HG02642 (cell line): ENCODE measurements around the gene MAST4.

Experiments
- ATAC-seq: cut with Tn5 transposase; IDR thresholded peaks from one replicate; pipeline ENCODE4 v1.9.1; 2021; ENCODE audit warnings: mild to moderate bottlenecking; ENCODE audit not compliant: unreplicated experiment, poor library complexity

Gene MAST4

GRCh38 chr5:66603164-66603563 lies 7.0 kb downstream of the MAST4 start:
- ATAC-seq, result no peak

DNA sequence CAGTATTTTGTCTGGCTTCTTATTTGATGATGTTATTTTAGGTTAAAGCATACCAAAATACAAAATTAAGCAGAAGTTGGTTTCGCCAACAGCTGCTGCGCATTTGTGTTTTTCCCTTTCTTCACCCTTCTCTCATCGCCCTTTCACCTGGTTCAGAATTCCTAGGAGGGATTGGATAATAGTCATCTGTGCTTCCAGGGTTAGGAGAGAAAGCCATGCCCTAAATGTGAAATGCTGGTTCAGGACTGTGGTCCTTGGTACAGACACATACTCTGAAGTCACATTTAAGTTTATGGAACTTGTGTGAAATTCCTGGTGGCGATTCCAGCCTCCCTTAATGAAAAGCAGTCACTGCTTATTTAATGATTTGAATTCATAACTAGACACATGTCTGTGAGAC lies 7.7 kb downstream of the MAST4 start:
- no peak for ATAC-seq

- no peak for ATAC-seq
These were observed 10.5 kb downstream of the MAST4 start for GRCh38 chr5:66606713-66607112.

GRCh38 chr5:66608501-66608900 lies 12.3 kb downstream of the MAST4 start:
- no peak for ATAC-seq

GRCh38 chr5:66609615-66610014 lies 13.4 kb downstream of the MAST4 start:
- ATAC-seq, result no peak

- ATAC-seq, result no peak
These were observed 16.0 kb downstream of the MAST4 start for GRCh38 chr5:66612226-66612625.

- no peak for ATAC-seq
These were observed 18.9 kb downstream of the MAST4 start for GRCh38 chr5:66615136-66615535.

GRCh38 chr5:66615894-66616293 lies 19.7 kb downstream of the MAST4 start:
- ATAC-seq, result no peak

DNA sequence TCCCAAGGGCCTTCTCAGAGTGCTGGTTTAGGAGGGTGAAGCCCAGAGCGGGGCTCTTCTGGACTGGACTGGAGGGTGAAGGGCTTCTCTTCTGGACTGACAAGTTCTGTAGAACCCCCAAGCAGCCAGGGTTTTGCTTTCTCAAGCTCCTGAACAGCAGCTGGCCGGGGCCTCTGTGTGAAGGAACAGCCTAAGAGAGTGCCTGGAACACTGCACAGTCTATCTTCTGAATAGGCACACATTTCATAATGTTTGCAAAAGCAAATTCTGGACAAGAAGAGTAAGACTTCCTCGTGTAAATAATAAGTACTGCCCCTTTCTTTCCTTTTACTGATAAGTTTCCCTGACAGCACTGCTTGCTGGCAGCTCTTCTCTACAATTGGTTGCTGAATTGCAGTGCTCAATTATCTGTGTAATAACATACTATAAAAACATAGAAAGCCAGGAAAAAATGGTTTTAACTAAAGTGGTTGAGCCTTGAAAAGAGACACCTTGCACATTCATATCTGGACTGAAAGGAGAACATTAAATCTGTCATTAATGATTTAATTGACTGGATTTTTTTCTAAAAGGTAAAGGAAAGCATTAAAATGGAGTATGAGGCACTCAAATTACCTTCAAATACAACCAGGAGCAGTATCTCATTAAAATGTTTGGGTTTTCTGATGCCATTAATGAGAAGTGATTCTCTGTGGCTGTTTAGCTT lies 20.5 kb downstream of the MAST4 start:
- no peak for ATAC-seq

- ATAC-seq, result no peak
These were observed 21.2 kb downstream of the MAST4 start for GRCh38 chr5:66617226-66617861.

GRCh38 chr5:66617991-66618768 lies 22.0 kb downstream of the MAST4 start:
- ATAC-seq, result no peak

- ATAC-seq, result no peak
These were observed 24.5 kb downstream of the MAST4 start for GRCh38 chr5:66620711-66621110.

DNA sequence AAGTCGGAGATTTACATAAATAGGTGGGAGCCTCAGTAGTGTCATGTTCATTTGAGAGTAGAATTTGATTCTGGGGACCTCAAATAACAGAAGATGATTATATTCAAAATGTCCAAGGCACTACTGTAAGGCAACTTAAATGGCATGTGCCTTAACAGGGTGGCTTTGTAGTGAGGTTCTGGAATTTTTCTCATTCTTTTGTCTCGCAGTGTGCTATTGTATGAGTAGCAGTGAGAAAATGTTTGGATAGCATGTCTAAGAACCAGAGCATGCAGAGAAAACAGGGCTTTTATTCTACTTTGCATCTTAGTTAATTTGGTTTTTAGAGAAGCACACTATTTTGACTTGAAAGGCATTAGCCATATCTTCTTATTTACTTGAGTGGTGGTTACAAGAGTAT lies 25.0 kb downstream of the MAST4 start:
- ATAC-seq, result no peak

DNA sequence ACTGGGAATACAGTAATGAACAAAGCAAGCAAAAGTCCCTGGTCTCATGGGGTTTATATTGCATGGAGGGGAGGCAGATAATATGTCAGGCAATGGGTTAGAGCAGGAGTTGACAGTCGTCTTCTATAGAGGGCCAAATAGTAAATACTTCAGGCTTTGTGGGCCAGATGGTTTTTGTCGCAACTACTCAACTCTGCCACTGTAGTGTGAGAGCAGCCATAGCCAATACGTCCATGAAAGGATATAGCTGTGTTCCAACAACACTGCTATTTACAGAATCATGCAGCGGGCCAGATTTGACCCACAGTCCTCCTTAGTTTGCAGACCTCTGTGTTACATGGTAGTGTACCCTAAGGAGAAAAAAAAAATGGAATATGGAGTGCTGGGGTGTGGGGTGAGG lies 25.5 kb downstream of the MAST4 start:
- no peak for ATAC-seq

GRCh38 chr5:66628561-66628960 lies 32.4 kb downstream of the MAST4 start:
- ATAC-seq, result no peak

- no peak for ATAC-seq
These were observed 33.3 kb downstream of the MAST4 start for GRCh38 chr5:66629446-66629845.

DNA sequence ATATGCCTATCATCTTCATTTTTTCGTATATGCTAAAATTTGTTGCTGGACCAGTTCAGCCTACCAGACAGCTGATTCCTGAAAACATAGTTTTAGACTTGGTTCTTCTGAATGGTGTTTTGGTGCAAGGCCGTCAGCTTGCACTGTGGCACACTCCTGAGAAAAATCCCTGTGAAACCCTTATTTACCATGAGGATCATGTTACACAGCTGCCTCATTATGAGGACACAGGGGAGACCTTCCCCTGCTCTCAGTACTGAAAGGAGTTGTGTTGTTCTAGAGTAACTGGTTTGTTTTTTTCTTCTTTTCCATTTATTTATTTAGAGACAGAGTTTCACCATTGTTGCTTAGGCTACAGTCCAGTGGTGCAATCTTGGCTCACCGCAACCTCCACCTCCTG lies 37.6 kb downstream of the MAST4 start:
- ATAC-seq, result no peak

- ATAC-seq, result no peak
These were observed 38.4 kb downstream of the MAST4 start for GRCh38 chr5:66634601-66635000.

- no peak for ATAC-seq
These were observed 41.8 kb downstream of the MAST4 start for GRCh38 chr5:66637994-66638393.

DNA sequence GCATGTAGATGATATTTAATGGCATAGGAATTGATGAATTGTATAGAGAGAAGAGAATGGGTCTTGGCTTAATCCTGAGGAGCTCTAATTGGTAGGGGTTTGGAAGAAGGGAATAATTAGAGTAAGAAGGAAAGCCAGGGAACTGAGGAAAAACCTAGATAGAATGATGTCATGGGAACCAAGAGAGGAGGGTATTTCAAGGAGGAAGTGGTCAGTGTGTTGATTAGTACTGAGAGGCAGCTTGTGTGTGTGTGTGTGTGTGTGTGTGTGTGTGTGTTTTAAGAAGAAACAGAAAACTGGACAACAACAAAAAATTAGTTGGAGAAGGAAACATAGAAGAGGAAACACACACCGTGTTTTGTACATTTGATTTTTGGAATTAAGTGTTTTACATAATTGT lies 42.8 kb downstream of the MAST4 start:
- no peak for ATAC-seq

DNA sequence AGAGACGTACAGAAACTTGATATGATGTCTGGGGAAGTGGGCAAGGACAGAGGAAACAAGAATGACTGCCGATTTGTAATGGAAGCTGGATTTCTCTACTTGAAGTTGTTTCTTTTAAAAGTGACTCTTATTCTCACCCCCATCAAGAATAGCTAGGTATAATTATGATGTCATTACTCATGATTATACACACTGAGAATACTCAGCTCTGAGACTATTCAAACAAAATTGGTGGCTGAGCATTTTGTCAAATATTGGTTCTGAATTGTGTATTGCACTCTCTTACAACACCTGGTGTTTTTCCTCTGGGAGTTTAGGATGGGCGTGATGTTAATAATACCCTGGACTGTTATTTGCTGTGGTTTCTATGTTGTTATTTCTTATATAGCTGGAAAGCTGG lies 46.3 kb downstream of the MAST4 start:
- no peak for ATAC-seq
